DOHH2 (cell line): ENCODE measurements around the gene NKD1.

ENCODE experiments used
- H3F3A ChIP-seq: fragments of 200-600 bp; sonication (generic), shearing (Covaris generic); 2 replicates; pipeline ENCODE4 v1.6.0; 2016; ENCODE audit warnings: antibody characterized with exemption, mild to moderate bottlenecking; ENCODE audit not compliant: control insufficient read depth, insufficient read depth
- H3K27ac ChIP-seq: fragments of 200-600 bp; sonication (generic); 2 replicates; pipeline ENCODE4 v1.5.1; 2014; ENCODE audit warnings: low read depth, mild to moderate bottlenecking, low read length, moderate library complexity
- H3K27me3 ChIP-seq: fragments of 200-600 bp; sonication (generic); 2 replicates; pipeline ENCODE4 v1.6.1; 2014; ENCODE audit warnings: mild to moderate bottlenecking, low read length, mixed read lengths; ENCODE audit not compliant: control insufficient read depth
- H3K36me3 ChIP-seq: fragments of 200-600 bp; sonication (generic); 2 replicates; pipeline ENCODE4 v1.6.1; 2014; ENCODE audit warnings: mild to moderate bottlenecking, low read length, moderate library complexity, mixed read lengths; ENCODE audit not compliant: control insufficient read depth
- H3K4me1 ChIP-seq: fragments of 200-600 bp; sonication (generic); 2 replicates; pipeline ENCODE4 v1.6.1; 2014; ENCODE audit warnings: mild to moderate bottlenecking, low read length, mixed read lengths; ENCODE audit not compliant: control insufficient read depth
- H3K4me2 ChIP-seq: fragments of 200-600 bp; sonication (generic); 2 replicates; pipeline ENCODE4 v1.6.0; 2014; ENCODE audit warnings: mild to moderate bottlenecking, low read length, moderate library complexity
- H3K4me3 ChIP-seq: fragments of 200-600 bp; sonication (generic); 2 replicates; pipeline ENCODE4 v1.5.1; 2014; ENCODE audit warnings: mild to moderate bottlenecking, low read length, mixed read lengths
- H3K79me2 ChIP-seq: fragments of 200-600 bp; sonication (generic); 2 replicates; pipeline ENCODE4 v1.6.1; 2014; ENCODE audit warnings: mild to moderate bottlenecking, low read length, mixed read lengths; ENCODE audit not compliant: control insufficient read depth
- H3K9me2 ChIP-seq: fragments of 200-600 bp; sonication (generic); replicated peaks from 2 replicates; pipeline ENCODE4 v1.6.1; 2014; ENCODE audit warnings: mild to moderate bottlenecking, low read length, mixed read lengths; ENCODE audit not compliant: control insufficient read depth
- H3K9me3 ChIP-seq: fragments of 200-600 bp; sonication (generic); 2 replicates; pipeline ENCODE4 v1.6.1; 2014; ENCODE audit warnings: antibody characterized with exemption, low read length, mixed read lengths; ENCODE audit not compliant: control insufficient read depth, insufficient read depth
- H4K20me1 ChIP-seq: fragments of 200-600 bp; sonication (generic); 2 replicates; pipeline ENCODE4 v1.6.0; 2014; ENCODE audit warnings: low read depth, mild to moderate bottlenecking, antibody characterized with exemption, low read length, moderate library complexity; ENCODE audit not compliant: control insufficient read depth, insufficient read depth
- CTCF ChIP-seq: fragments of 200-600 bp; sonication (generic); IDR thresholded peaks from one replicate; pipeline ENCODE4 v1.5.1; 2014; ENCODE audit warnings: antibody characterized with exemption, mild to moderate bottlenecking, low read depth, low read length; ENCODE audit not compliant: poor library complexity, severe bottlenecking
- EZH2phosphoT487 ChIP-seq: fragments of 200-600 bp; sonication (generic); IDR thresholded peaks from 2 replicates; pipeline ENCODE4 v1.6.1; 2017; ENCODE audit warnings: borderline replicate concordance, mild to moderate bottlenecking, antibody characterized with exemption, low read length, moderate library complexity, mixed read lengths

Gene NKD1

GRCh38 chr16:50675686-50676610 lies 127.8 kb downstream of the NKD1 start:
- no peak for TF ChIP-seq EZH2phosphoT487
- no peak for TF ChIP-seq CTCF
- no peak overlapping the region for H3K4me2 ChIP-seq
- H3K9me3 ChIP-seq, result peaks cover 22% of the 10 kb centered on the region
- H4K20me1 ChIP-seq, result no peaks in the 10 kb centered on the region
- H3K27me3 ChIP-seq, result no peaks in the 10 kb centered on the region
- H3K4me1 ChIP-seq, result peaks cover 4% of the 10 kb centered on the region
- H3F3A ChIP-seq, result no peaks in the 10 kb centered on the region
- H3K4me3 ChIP-seq, result no peak overlapping the region
- no peak overlapping the region for H3K27ac ChIP-seq
- H3K79me2 ChIP-seq, result no peaks in the 10 kb centered on the region
- H3K9me2 ChIP-seq, result no peaks in the 10 kb centered on the region
- H3K36me3 ChIP-seq, result no peaks in the 10 kb centered on the region

- Histone ChIP-seq H3K4me2 (no peak overlapping the region), H3K4me3 (no peak overlapping the region)
Observed at GRCh38 chr16:50676684-50677225, 128.6 kb downstream of the NKD1 start.

GRCh38 chr16:50677351-50677750 lies 129.2 kb downstream of the NKD1 start:
- H4K20me1 ChIP-seq, result no peaks in the 10 kb centered on the region
- no peaks in the 10 kb centered on the region for H3F3A ChIP-seq
- H3K36me3 ChIP-seq, result no peaks in the 10 kb centered on the region
- TF ChIP-seq CTCF (peak; percentile 67), EZH2phosphoT487 (no peak)
- H3K27me3 ChIP-seq, result no peaks in the 10 kb centered on the region
- no peak overlapping the region for H3K27ac ChIP-seq
- H3K4me3 ChIP-seq, result no peak overlapping the region
- no peaks in the 10 kb centered on the region for H3K9me2 ChIP-seq
- H3K4me2 ChIP-seq, result no peak overlapping the region
- H3K4me1 ChIP-seq, result peaks cover 12% of the 10 kb centered on the region
- H3K79me2 ChIP-seq, result no peaks in the 10 kb centered on the region
- peaks cover 8% of the 10 kb centered on the region; the same call in 1 of the 2 replicates for H3K9me3 ChIP-seq

More at GRCh38 chr16:50676684-50677225, 128.6 kb downstream of the NKD1 start:
- peaks cover 12% of the 10 kb centered on the region for H3K4me1 ChIP-seq
- H3K27me3 ChIP-seq, result no peaks in the 10 kb centered on the region
- H3K79me2 ChIP-seq, result no peaks in the 10 kb centered on the region
- H3K36me3 ChIP-seq, result no peaks in the 10 kb centered on the region
- H3K27ac ChIP-seq, result no peak overlapping the region
- TF ChIP-seq CTCF (no peak), EZH2phosphoT487 (no peak)
- H3K9me3 ChIP-seq, result peaks cover 14% of the 10 kb centered on the region
- H3F3A ChIP-seq, result no peaks in the 10 kb centered on the region
- H3K9me2 ChIP-seq, result no peaks in the 10 kb centered on the region
- H4K20me1 ChIP-seq, result no peaks in the 10 kb centered on the region
